ENCODE measurements around the gene C1orf94.

C1orf94 gene

GRCh38 chr1:34176830-34177603, at the start of gene C1orf94:
TSS of gene C1orf94 (plus strand) at chr1:34176907. CDS start at chr1:34177790, 883 bp downstream.
- no peak for DNase-seq

- DNase-seq = no peak
These were observed 49.4 kb upstream of the C1orf94 start for GRCh38 chr1:34127006-34128000.

- no peak for DNase-seq
These were observed 48.4 kb upstream of the C1orf94 start for GRCh38 chr1:34128186-34128889.

- no peak for DNase-seq
These were observed 47.1 kb upstream of the C1orf94 start for GRCh38 chr1:34129630-34130029.

GRCh38 chr1:34130306-34130705, 46.4 kb upstream of the C1orf94 start:
- DNase-seq = no peak

GRCh38 chr1:34131396-34132160, 45.1 kb upstream of the C1orf94 start:
- no peak for DNase-seq

- no peak for DNase-seq
These were observed 44.6 kb upstream of the C1orf94 start for GRCh38 chr1:34132161-34132420.

- no peak for DNase-seq
These were observed 39.3 kb upstream of the C1orf94 start for GRCh38 chr1:34137411-34137810.

- DNase-seq = no peak
These were observed 36.6 kb upstream of the C1orf94 start for GRCh38 chr1:34140011-34140676.

- DNase-seq = no peak
These were observed 32.7 kb upstream of the C1orf94 start for GRCh38 chr1:34143975-34144374.

- no peak for DNase-seq
These were observed 31.9 kb upstream of the C1orf94 start for GRCh38 chr1:34144766-34145165.

- DNase-seq = peak; percentile 2
These were observed 29.4 kb upstream of the C1orf94 start for GRCh38 chr1:34147301-34147700.

- DNase-seq = no peak
These were observed 27.2 kb upstream of the C1orf94 start for GRCh38 chr1:34149501-34149900.

GRCh38 chr1:34153246-34153645, 23.5 kb upstream of the C1orf94 start:
- no peak for DNase-seq

- no peak for DNase-seq
These were observed 20.8 kb upstream of the C1orf94 start for GRCh38 chr1:34155860-34156259.

GRCh38 chr1:34156739-34157138, 20.0 kb upstream of the C1orf94 start:
- DNase-seq = no peak

- DNase-seq = peak; percentile 52
These were observed 13.6 kb upstream of the C1orf94 start for GRCh38 chr1:34162852-34163766.

- peak; percentile 10 for DNase-seq
These were observed 12.6 kb upstream of the C1orf94 start for GRCh38 chr1:34163792-34164731.

- peak; percentile 6 for DNase-seq
These were observed 11.8 kb upstream of the C1orf94 start, which contains the start of gene CSMD2 for GRCh38 chr1:34164771-34165391. TSS of gene CSMD2 (minus strand) at chr1:34165230. CDS start at chr1:34165097, 133 bp downstream.
